HepG2 (cell line): ENCODE measurements around the gene MFSD2A. TPM values are rescaled to one million over a fixed set of nuclear protein-coding genes. Genes with fewer than 3 reads are reported as not detected.

Experiments used
- ATAC-seq: fragments of 200-7000 bp; cut with Tn5 transposase; 3 replicates; pipeline ENCODE4 v1.9.1; 2020; ENCODE audit warnings: mild to moderate bottlenecking, moderate library complexity
- BruUV-seq: library from RNA; stranded (reverse); fragments of 400-500 nt; replicated peaks from 2 replicates; lab custom pipeline; 2021; lab: Mats Ljungman, UMichigan
- CTCF ChIA-PET: fragments of 300-600 bp; formaldehyde crosslinking; extraction: SDS; loops from one replicate; lab custom pipeline; 2021; ENCODE audit warnings: low total read pairs, inconsistent platforms, low intra/inter-chr PET ratio; lab: Yijun Ruan, JAX
- POLR2A ChIA-PET: fragments of 350-600 bp; sonication (Branson Sonifier 250); formaldehyde crosslinking; loops from one replicate; lab custom pipeline; 2020; ENCODE audit warnings: antibody characterized with exemption, inconsistent platforms; lab: Yijun Ruan, JAX
- DNase-seq: peaks from one replicate; pipeline ENCODE4 v3.0.0-alpha.2; 2015; ENCODE audit warnings: low spot score
- FAIRE-seq: peaks from 3 replicates; lab custom pipeline; 2011; peaks lifted over from hg19 to GRCh38; lab: Jason Lieb, UNC
- H2AFZ ChIP-seq: one replicate; pipeline ENCODE4 v1.6.1; 2011; ENCODE audit warnings: low read length, inconsistent platforms
- H3K27ac ChIP-seq: fragments of 300-600 bp; 3 replicates; pipeline ENCODE4 v1.8.0; 2011; ENCODE audit warnings: mixed run types, mild to moderate bottlenecking, mixed read lengths, low read length, inconsistent platforms; ENCODE audit not compliant: insufficient read depth; ENCODE audit errors: extremely low read length
- H3K27me3 ChIP-seq, 2 experiments: fragments of 200-600 bp in 1 of 2; 2 replicates in 1 of 2; 3 replicates in 1 of 2; pipeline versions ENCODE4 v1.6.0 to v1.8.0; 2011; ENCODE audit warnings: low read length in 2 of 2, mild to moderate bottlenecking in 2 of 2, moderate library complexity in 2 of 2, inconsistent platforms in 1 of 2; ENCODE audit not compliant: insufficient read depth in 2 of 2, control insufficient read depth in 1 of 2
- H3K36me3 ChIP-seq, 2 experiments: fragments of 200-600 bp in 1 of 2; replicated peaks in 1 of 2; 2 replicates in 1 of 2; 3 replicates in 1 of 2; pipeline versions ENCODE4 v1.5.1 to v1.8.0; 2011; ENCODE audit warnings: low read length in 2 of 2, inconsistent platforms in 1 of 2; ENCODE audit not compliant: insufficient read depth in 2 of 2, control insufficient read depth in 1 of 2
- H3K4me1 ChIP-seq: 2 replicates; pipeline ENCODE4 v1.5.1; 2012; ENCODE audit warnings: low read length, inconsistent platforms; ENCODE audit not compliant: insufficient read depth
- H3K4me2 ChIP-seq: 2 replicates; pipeline ENCODE4 v1.6.0; 2011; ENCODE audit warnings: low read depth, low read length, inconsistent platforms
- H3K4me3 ChIP-seq, 3 experiments: fragments of 200-600 bp in 1 of 3; sonication (generic), shearing (Covaris generic) in 1 of 3; replicated peaks in 1 of 3; 2 replicates each; pipeline ENCODE4 v1.5.1; 2011 to 2016; ENCODE audit warnings: low read length in 3 of 3, inconsistent platforms in 2 of 3, low read depth in 2 of 3, mild to moderate bottlenecking in 2 of 3, control low read depth in 1 of 3, mixed read lengths in 1 of 3; ENCODE audit not compliant: insufficient read depth in 1 of 3
- H3K79me2 ChIP-seq: one replicate; pipeline ENCODE4 v1.6.1; 2011; ENCODE audit warnings: low read length, inconsistent platforms; ENCODE audit not compliant: insufficient read depth
- H3K9ac ChIP-seq: 2 replicates; pipeline ENCODE4 v1.6.0; 2011; ENCODE audit warnings: mild to moderate bottlenecking, low read depth, low read length, inconsistent platforms; ENCODE audit not compliant: insufficient read depth
- H3K9me3 ChIP-seq: 2 replicates; pipeline ENCODE4 v1.5.1; 2012; ENCODE audit warnings: mild to moderate bottlenecking, low read length
- H4K20me1 ChIP-seq: 2 replicates; pipeline ENCODE4 v1.6.0; 2011; ENCODE audit warnings: inconsistent platforms, mild to moderate bottlenecking, low read length, moderate library complexity; ENCODE audit not compliant: insufficient read depth
- ETV5 ChIP-seq: IDR thresholded peaks from 2 replicates; pipeline ENCODE4 v1.6.1; 2018; ENCODE audit warnings: missing biosample characterization, missing genetic modification reagents, inconsistent platforms, borderline replicate concordance
- FOXP1 ChIP-seq, 2 experiments: fragments of 450-650 bp in 1 of 2; IDR thresholded peaks; 2 replicates each; pipeline ENCODE4 v1.6.1; 2017 to 2018; ENCODE audit warnings: antibody characterized with exemption in 1 of 2
- FOXP4 ChIP-seq: sonication (generic); formaldehyde crosslinking; IDR thresholded peaks from 2 replicates; pipeline ENCODE4 v1.4.0; 2020; ENCODE audit warnings: missing genetic modification reagents
- HCFC1 ChIP-seq: fragments of 150-350 bp; IDR thresholded peaks from 2 replicates; pipeline ENCODE4 v1.6.1; 2014; ENCODE audit warnings: low read depth, low read length
- NR2F1 ChIP-seq, 2 experiments: fragments of 450-650 bp in 1 of 2; formaldehyde crosslinking in 1 of 2; IDR thresholded peaks; 2 replicates each; pipeline versions ENCODE4 v1.5.0 to v1.6.1; 2016 to 2020; ENCODE audit warnings: mild to moderate bottlenecking in 1 of 2, missing compliant biosample characterization in 1 of 2, missing genetic modification reagents in 1 of 2, moderate library complexity in 1 of 2
- PBX3 ChIP-seq: sonication (generic); formaldehyde crosslinking; IDR thresholded peaks from 2 replicates; pipeline ENCODE4 v1.8.1; 2023; ENCODE audit warnings: missing genetic modification reagents, inconsistent platforms, borderline replicate concordance
- PLSCR1 ChIP-seq: sonication (generic); formaldehyde crosslinking; IDR thresholded peaks from 2 replicates; pipeline ENCODE4 v1.5.0; 2020; ENCODE audit warnings: missing genetic modification reagents, mild to moderate bottlenecking, borderline replicate concordance
- SOX6 ChIP-seq, 2 experiments: fragments of 450-650 bp in 1 of 2; sonication (generic) in 1 of 2; formaldehyde crosslinking in 1 of 2; IDR thresholded peaks; 2 replicates each; pipeline versions ENCODE4 v1.4.0 to v1.6.1; 2017 to 2020; ENCODE audit warnings: antibody characterized with exemption in 1 of 2, mild to moderate bottlenecking in 1 of 2, missing genetic modification reagents in 1 of 2
- ZBTB39 ChIP-seq: sonication (generic); formaldehyde crosslinking; IDR thresholded peaks from 2 replicates; pipeline ENCODE4 v1.5.0; 2020; ENCODE audit warnings: missing genetic modification reagents
- ZNF335 ChIP-seq: sonication (generic); formaldehyde crosslinking; IDR thresholded peaks from 2 replicates; pipeline ENCODE4 v1.4.0; 2020; ENCODE audit warnings: missing genetic modification reagents
- ZNF362 ChIP-seq: sonication (generic); formaldehyde crosslinking; IDR thresholded peaks from 2 replicates; pipeline ENCODE4 v1.4.0; 2020; ENCODE audit warnings: missing genetic modification reagents, mild to moderate bottlenecking, borderline replicate concordance
- ZNF431 ChIP-seq: sonication (generic); formaldehyde crosslinking; IDR thresholded peaks from 2 replicates; pipeline ENCODE4 v1.9.0; 2022; ENCODE audit warnings: missing genetic modification reagents, low read depth, mild to moderate bottlenecking, borderline replicate concordance
- ZNF44 ChIP-seq: sonication (generic); formaldehyde crosslinking; IDR thresholded peaks from 2 replicates; pipeline ENCODE4 v1.5.1; 2020; ENCODE audit warnings: mild to moderate bottlenecking, missing genetic modification reagents
- ZNF605 ChIP-seq: sonication (generic); formaldehyde crosslinking; IDR thresholded peaks from 2 replicates; pipeline ENCODE4 v1.8.0; 2022; ENCODE audit warnings: mild to moderate bottlenecking, missing genetic modification reagents
- ZNF768 ChIP-seq: sonication (generic); formaldehyde crosslinking; IDR thresholded peaks from 2 replicates; pipeline ENCODE4 v1.4.0; 2020; ENCODE audit warnings: missing genetic modification reagents
- WGBS: methylation state at CpG from one replicate; pipeline ENCODE4 v1.1.6; 2017; ENCODE audit warnings: low lambda C conversion rate; 5-methylcytosine and 5-hydroxymethylcytosine counted together
- in situ Hi-C: cut with HindIII; loops from 2 replicates; pipeline ENCODE4 v1.10.0; 2017; ENCODE audit warnings: low pct_unique_long_range_greater_than_20kb; ENCODE audit not compliant: extremely low pct_ligation_motif_present
- intact Hi-C: fragments of 100-400 bp; cut with micrococcal nuclease; formaldehyde crosslinking; loops from one replicate; pipeline ENCODE4 v1.10.0; 2022; ENCODE audit not compliant: unreplicated experiment
- polyA plus RNA-seq, 8 experiments: library from polyadenylated mRNA; depleted of rRNA in 3 of 8; stranded (reverse) in 7 of 8; unstranded in 1 of 8; fragments of >200 nt; fragmentation: Illumina TruSeq in 4 of 8; extraction: Trizol in 4 of 8; gene quantifications; 2 replicates each; pipeline versions ENCODE4 v1.2.1 to v1.2.3, GENCODE V29; 2011 to 2016; ENCODE audit warnings: low read depth in 4 of 8, missing spikeins in 1 of 8, mixed read lengths in 1 of 8; ENCODE audit not compliant: insufficient read depth in 1 of 8
- total RNA-seq, 5 experiments: library from RNA; depleted of rRNA; stranded (reverse); fragments of >200 nt; fragmentation: Illumina TruSeq; extraction: Trizol; gene quantifications; 2 replicates each; pipeline ENCODE4 v1.2.3, GENCODE V29; 2016; ENCODE audit warnings: low read depth in 1 of 5

The MFSD2A gene
- total and polyA plus RNA-seq, 2 of the 13 experiments (the other 11 are each of a cell fraction or from before 2014, with no cell fraction given), result 0.08 TPM; not detected in 1

- no peak overlapping the region for H3K9ac ChIP-seq
- in situ Hi-C loops, result loop anchor here (5.0 kb wide), 1 partner anchor 57 kb away; no protein-coding TSS in a partner anchor
- H3K4me3 ChIP-seq, result no peak overlapping the region
- peak; percentile 85 for ATAC-seq
- ChIA-PET POLR2A (interaction anchor here (1.0 kb wide), 1 partner anchor 32 kb away, joined by 3 read pairs; the partner anchor contains the start of gene TRIT1), CTCF (no interaction called here)
- no peak overlapping the region for H3K27ac ChIP-seq
- intact Hi-C loops, result loop anchor here (10.0 kb wide), 1 partner anchor 119 kb away; no protein-coding TSS in a partner anchor
- H3K9me3 ChIP-seq, result no peaks in the 10 kb centered on the region
- H3K27me3 ChIP-seq, result peaks cover 0 to 3% of the 10 kb centered on the region in 2 experiments; a peak in 2 of 5 replicates
- no peaks in the 10 kb centered on the region for H3K79me2 ChIP-seq
- no peaks in the 10 kb centered on the region for H4K20me1 ChIP-seq
- peak; percentile 49 for DNase-seq
- no TSS peak for BruUV-seq
- FAIRE-seq, result peak; percentile 59
- H3K4me1 ChIP-seq, result peaks cover 14% of the 10 kb centered on the region
- WGBS, result 16% methylated on average over 6 of the region's 6 CpGs
- no peak overlapping the region for H3K4me2 ChIP-seq
- H3K36me3 ChIP-seq, result no peaks in the 10 kb centered on the region
- H2AFZ ChIP-seq, result no peak overlapping the region
- TF ChIP-seq SOX6 (IDR thresholded peaks at IDR 0.05), result no peak
- peak; percentile 68 for TF ChIP-seq SOX6 (CRISPR knock-in tag; IDR thresholded peaks at IDR 0.05)
- TF ChIP-seq ZNF768 (CRISPR knock-in tag), result no peak
- TF ChIP-seq ZNF605 (CRISPR knock-in tag), result no peak
- no peak for TF ChIP-seq ZNF44 (CRISPR knock-in tag)
- TF ChIP-seq ETV5 (CRISPR knock-in tag), result peak; percentile 15; the same call in 1 of the 2 replicates
- TF ChIP-seq NR2F1 (CRISPR knock-in tag; IDR thresholded peaks at IDR 0.05), result peak in 1 of 2 experiments; percentile 52; a peak in 2 of 4 replicates
- TF ChIP-seq ZNF431 (CRISPR knock-in tag), result peak; percentile 73; the same call in 1 of the 2 replicates
- TF ChIP-seq FOXP4 (CRISPR knock-in tag), result peak; percentile 44; the same call in 1 of the 2 replicates
- TF ChIP-seq ZNF362 (CRISPR knock-in tag), result peak; percentile 69
- TF ChIP-seq PLSCR1 (CRISPR knock-in tag), result no peak
- TF ChIP-seq FOXP1 (IDR thresholded peaks at IDR 0.05), result no peak
- TF ChIP-seq FOXP1 (CRISPR knock-in tag; IDR thresholded peaks at IDR 0.05), result peak; percentile 47; the same call in 1 of the 2 replicates
- TF ChIP-seq ZBTB39 (CRISPR knock-in tag), result no peak
- TF ChIP-seq ZNF335, result no peak
- no peak for TF ChIP-seq HCFC1
- no peak for TF ChIP-seq PBX3 (CRISPR knock-in tag)
Measured at GRCh38 chr1:39915499-39916129, 39.3 kb upstream of the MFSD2A start.
